ENCODE data around the gene ANKZF1.

DNA sequence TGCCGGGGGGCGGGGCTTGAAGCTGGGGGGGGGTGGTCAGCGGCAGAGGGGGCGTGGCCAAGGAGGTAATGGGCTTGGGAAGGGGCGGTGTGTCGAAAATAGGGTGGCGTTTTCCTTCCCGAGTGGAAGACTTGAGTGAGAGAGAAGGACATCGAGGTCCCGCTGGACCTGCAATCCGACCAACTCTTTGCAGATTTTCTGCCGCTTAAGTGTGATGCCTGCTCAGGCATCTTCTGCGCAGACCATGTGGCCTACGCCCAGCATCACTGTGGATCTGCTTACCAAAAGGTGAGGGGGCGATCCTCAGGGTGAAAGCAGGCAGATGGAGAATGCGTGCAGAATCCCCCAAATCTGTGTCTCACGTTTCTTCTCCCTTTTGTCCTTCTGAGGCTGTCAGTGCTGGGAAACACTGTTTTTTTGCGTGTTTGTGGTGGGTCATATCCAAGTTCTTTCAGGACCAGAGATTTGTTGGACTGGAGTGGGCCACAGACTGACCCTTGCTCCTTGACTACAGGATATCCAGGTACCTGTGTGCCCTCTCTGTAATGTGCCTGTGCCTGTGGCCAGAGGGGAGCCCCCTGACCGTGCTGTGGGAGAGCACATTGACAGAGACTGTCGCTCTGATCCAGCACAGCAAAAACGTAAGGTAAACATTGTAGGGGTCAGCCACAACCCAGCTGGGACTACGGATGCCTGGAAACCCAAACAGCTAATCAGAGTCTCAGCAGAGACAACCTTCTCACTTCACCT lies 22.3 kb upstream of the ANKZF1 start:
- TF ChIP-seq RFX5 (IDR thresholded peaks at IDR 0.05; ENCODE audit: low read depth, low read length) = no peak
- TF ChIP-seq, protein P1, sequence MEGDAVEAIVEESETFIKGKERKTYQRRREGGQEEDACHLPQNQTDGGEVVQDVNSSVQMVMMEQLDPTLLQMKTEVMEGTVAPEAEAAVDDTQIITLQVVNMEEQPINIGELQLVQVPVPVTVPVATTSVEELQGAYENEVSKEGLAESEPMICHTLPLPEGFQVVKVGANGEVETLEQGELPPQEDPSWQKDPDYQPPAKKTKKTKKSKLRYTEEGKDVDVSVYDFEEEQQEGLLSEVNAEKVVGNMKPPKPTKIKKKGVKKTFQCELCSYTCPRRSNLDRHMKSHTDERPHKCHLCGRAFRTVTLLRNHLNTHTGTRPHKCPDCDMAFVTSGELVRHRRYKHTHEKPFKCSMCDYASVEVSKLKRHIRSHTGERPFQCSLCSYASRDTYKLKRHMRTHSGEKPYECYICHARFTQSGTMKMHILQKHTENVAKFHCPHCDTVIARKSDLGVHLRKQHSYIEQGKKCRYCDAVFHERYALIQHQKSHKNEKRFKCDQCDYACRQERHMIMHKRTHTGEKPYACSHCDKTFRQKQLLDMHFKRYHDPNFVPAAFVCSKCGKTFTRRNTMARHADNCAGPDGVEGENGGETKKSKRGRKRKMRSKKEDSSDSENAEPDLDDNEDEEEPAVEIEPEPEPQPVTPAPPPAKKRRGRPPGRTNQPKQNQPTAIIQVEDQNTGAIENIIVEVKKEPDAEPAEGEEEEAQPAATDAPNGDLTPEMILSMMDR (conservative IDR thresholded peaks at IDR 0.05; ENCODE audit: low read depth, low read length) = no peak
- no peak for TF ChIP-seq RCOR1 (IDR thresholded peaks at IDR 0.05; ENCODE audit: insufficient replicate concordance, low read length)
- no peak for TF ChIP-seq FOS (IDR thresholded peaks at IDR 0.05; ENCODE audit: low read depth, low read length)
- TF ChIP-seq, protein P2, sequence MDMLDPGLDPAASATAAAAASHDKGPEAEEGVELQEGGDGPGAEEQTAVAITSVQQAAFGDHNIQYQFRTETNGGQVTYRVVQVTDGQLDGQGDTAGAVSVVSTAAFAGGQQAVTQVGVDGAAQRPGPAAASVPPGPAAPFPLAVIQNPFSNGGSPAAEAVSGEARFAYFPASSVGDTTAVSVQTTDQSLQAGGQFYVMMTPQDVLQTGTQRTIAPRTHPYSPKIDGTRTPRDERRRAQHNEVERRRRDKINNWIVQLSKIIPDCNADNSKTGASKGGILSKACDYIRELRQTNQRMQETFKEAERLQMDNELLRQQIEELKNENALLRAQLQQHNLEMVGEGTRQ (IDR thresholded peaks at IDR 0.05; ENCODE audit: low read depth, low read length) = no peak
- TF ChIP-seq POLR2A (IDR thresholded peaks at IDR 0.05; ENCODE audit: low read depth, low read length) = no peak
- no peak for TF ChIP-seq SMC3 (IDR thresholded peaks at IDR 0.05; ENCODE audit: low read depth, low read length)
- TF ChIP-seq MAFK (IDR thresholded peaks at IDR 0.05; ENCODE audit: low read depth, low read length) = no peak
